Epithelial cell of alveolus of lung (primary cell): Measurements from ENCODE around the gene TRMT61B. TPM values are rescaled to one million over a fixed set of nuclear protein-coding genes. Genes with fewer than 3 reads are reported as not detected.

Experiments used
- total RNA-seq: library from RNA; depleted of rRNA; stranded (reverse); fragments of >200 nt; gene quantifications from 2 replicates; pipeline ENCODE4 v1.2.1, GENCODE V29; 2015

Gene TRMT61B
- total RNA-seq = 6.9 and 13.7 TPM in 2 replicates

GRCh38 chr2:28870146-28870891, at the start of gene TRMT61B:
Gene TRMT61B, minus strand, starts transcription at chr2:28870309. Its CDS starts 32 bp downstream, at chr2:28870277.

GRCh38 chr2:28894470-28895188, 24.5 kb upstream of the TRMT61B start, which contains the start of gene WDR43:
Gene WDR43, plus strand, starts transcription at chr2:28894667. Its CDS starts 32 bp downstream, at chr2:28894699.

GRCh38 chr2:28810384-28811285, 59.5 kb downstream of the TRMT61B start, which contains the start of gene SPDYA:
Gene SPDYA, plus strand, starts transcription at chr2:28810834. Its CDS starts 5,181 bp downstream, at chr2:28816015.

Other genes with a start within 250 kb of the TRMT61B start
- gene PPP1CB, start 118.5 kb downstream of the TRMT61B start, total RNA-seq = 103 and 131 TPM in 2 replicates
- gene SPDYA, start 59.5 kb downstream of the TRMT61B start, total RNA-seq = 0.13 TPM in 1 of 2 replicates, not detected in the other
- gene WDR43, start 24.4 kb upstream of the TRMT61B start, total RNA-seq = 21.6 and 47.6 TPM in 2 replicates
- 0.13 TPM in 1 of 2 replicates, not detected in the other for gene TOGARAM2, start 111.0 kb upstream of the TRMT61B start, total RNA-seq
- gene PCARE, start 204.2 kb upstream of the TRMT61B start, total RNA-seq = not detected in 2 replicates
- 14.4 and 19.8 TPM in 2 replicates for gene CLIP4, start 245.1 kb upstream of the TRMT61B start, total RNA-seq